ENCODE measurements around the gene KLB.
"Not testable (repeated sequence)": the region's sequence is repeated elsewhere in the genome, so short reads cannot be mapped to it uniquely, and the experiment has no call there.

Gene KLB

DNA sequence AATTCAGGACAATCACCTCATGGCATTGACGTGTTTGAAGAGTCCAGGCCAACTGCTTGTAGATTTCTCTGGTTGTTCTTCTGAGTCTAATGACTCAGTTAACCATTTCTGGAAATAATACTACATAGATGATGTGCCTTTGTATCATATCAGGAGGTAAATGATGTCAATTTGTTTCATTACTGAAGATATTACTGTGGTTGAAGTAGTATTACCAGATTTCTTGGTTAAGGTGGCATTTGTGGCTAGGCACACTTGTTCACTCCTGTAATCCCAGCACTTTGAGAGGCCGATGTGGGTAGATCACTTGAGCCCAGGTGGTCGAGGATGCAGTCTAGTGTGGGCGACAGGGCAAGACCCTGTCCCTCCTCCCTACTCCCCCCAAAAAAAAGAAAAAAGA, 36.3 kb downstream of the KLB start:
- peaks cover 21% of the 10 kb centered on the region for H3K4me1 Mint-ChIP-seq (ENCODE audit: low read depth)
- DNase-seq, result no peak
- H3K36me3 Mint-ChIP-seq (ENCODE audit: low read depth), result peaks cover 6% of the 10 kb centered on the region
- H3K27me3 Mint-ChIP-seq, result peaks cover 11% of the 10 kb centered on the region
- H3K4me3 Mint-ChIP-seq, result no peak overlapping the region
- peak overlapping the region; percentile 66 for H3K27ac Mint-ChIP-seq
- H3K9me3 Mint-ChIP-seq, result no peaks in the 10 kb centered on the region

DNA sequence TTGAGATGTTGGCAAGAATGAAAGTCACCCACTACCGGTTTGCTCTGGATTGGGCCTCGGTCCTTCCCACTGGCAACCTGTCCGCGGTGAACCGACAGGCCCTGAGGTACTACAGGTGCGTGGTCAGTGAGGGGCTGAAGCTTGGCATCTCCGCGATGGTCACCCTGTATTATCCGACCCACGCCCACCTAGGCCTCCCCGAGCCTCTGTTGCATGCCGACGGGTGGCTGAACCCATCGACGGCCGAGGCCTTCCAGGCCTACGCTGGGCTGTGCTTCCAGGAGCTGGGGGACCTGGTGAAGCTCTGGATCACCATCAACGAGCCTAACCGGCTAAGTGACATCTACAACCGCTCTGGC, 39.7 kb downstream of the KLB start:
- H3K4me1 Mint-ChIP-seq (ENCODE audit: low read depth), result peaks cover 42% of the 10 kb centered on the region

DNA sequence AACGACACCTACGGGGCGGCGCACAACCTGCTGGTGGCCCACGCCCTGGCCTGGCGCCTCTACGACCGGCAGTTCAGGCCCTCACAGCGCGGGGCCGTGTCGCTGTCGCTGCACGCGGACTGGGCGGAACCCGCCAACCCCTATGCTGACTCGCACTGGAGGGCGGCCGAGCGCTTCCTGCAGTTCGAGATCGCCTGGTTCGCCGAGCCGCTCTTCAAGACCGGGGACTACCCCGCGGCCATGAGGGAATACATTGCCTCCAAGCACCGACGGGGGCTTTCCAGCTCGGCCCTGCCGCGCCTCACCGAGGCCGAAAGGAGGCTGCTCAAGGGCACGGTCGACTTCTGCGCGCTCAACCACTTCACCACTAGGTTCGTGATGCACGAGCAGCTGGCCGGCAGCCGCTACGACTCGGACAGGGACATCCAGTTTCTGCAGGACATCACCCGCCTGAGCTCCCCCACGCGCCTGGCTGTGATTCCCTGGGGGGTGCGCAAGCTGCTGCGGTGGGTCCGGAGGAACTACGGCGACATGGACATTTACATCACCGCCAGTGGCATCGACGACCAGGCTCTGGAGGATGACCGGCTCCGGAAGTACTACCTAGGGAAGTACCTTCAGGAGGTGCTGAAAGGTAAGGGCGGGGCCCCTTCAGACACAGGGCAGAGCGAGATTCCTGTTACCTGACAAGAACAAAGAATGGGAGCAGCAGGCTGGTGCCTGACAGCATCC, 40.3 kb downstream of the KLB start:
- Mint-ChIP-seq H3K36me3 (ENCODE audit: low read depth) (peaks cover 43% of the 10 kb centered on the region), H3K4me1 (ENCODE audit: low read depth) (peaks cover 45% of the 10 kb centered on the region), H3K27me3 (peaks cover 7% of the 10 kb centered on the region), H3K27ac (peak overlapping the region; percentile 71), H3K4me3 (peak overlapping the region; percentile 61), H3K9me3 (no peaks in the 10 kb centered on the region)
- peak; percentile 69 for DNase-seq

More for the DNA sequence above, 39.7 kb downstream of the KLB start:
- Mint-ChIP-seq H3K9me3 (no peaks in the 10 kb centered on the region), H3K27ac (peak overlapping the region; percentile 37), H3K27me3 (peaks cover 7% of the 10 kb centered on the region), H3K4me3 (no peak overlapping the region), H3K36me3 (ENCODE audit: low read depth) (peaks cover 37% of the 10 kb centered on the region)
- DNase-seq, result no peak

DNA sequence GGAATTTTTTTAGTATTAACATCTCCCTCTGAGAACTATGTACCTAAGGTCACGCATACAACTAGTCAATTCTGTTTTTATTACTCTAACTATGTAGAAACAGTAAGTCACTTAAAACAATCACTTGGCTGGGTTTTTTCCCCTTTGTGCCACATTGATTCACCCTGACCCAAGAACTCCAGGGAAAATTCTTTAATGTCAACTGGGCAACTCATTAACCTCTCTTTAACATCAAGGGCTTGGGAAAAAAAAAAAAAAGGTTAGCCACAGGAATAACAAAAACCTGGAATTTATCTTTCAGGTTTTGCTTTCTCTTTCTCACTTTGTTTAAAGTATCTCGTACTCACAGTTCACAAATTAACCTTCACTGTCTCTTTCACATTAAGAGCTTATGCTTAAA, 43.9 kb downstream of the KLB start:
- peak overlapping the region; percentile 78 for H3K27ac Mint-ChIP-seq
- H3K4me3 Mint-ChIP-seq, result no peak overlapping the region
- DNase-seq, result no peak
- peaks cover 4% of the 10 kb centered on the region for H3K27me3 Mint-ChIP-seq
- H3K9me3 Mint-ChIP-seq, result no peaks in the 10 kb centered on the region
- H3K4me1 Mint-ChIP-seq (ENCODE audit: low read depth), result peaks cover 66% of the 10 kb centered on the region
- H3K36me3 Mint-ChIP-seq (ENCODE audit: low read depth), result peaks cover 79% of the 10 kb centered on the region

DNA sequence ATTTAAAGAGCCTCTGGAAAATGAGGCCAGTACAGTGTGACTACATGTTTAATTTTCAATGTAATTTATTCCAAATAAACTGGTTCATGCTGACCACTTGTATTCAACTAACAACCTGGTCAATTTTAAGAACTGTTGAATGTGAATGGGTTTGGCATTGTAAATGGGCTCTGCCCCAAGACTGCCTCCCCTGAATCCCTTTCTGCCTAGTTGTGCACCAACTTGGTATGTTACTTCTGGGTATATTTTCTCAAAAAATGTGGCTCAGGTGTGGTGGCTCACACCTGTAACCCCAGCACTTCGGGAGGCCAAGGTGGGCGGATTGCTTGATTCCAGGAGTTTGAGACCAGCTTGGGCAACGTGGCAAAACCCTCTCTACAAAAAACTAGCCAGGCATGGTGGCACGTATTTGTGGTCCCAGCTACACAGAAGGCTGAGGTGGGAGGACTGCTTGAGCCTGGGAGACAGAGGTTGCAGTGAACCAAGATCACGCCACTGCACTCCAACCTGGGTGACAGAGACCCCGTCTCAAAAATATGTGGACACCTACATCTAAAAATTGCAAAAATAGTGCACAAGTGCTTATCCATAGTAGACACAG, 44.8 kb downstream of the KLB start:
- H3K36me3 Mint-ChIP-seq (ENCODE audit: low read depth), result peaks cover 88% of the 10 kb centered on the region
- DNase-seq, result peak; percentile 41
- H3K4me1 Mint-ChIP-seq (ENCODE audit: low read depth), result peaks cover 73% of the 10 kb centered on the region
- H3K27me3 Mint-ChIP-seq, result no peaks in the 10 kb centered on the region
- H3K27ac Mint-ChIP-seq, result peak overlapping the region; percentile 78
- H3K4me3 Mint-ChIP-seq, result no peak overlapping the region
- no peaks in the 10 kb centered on the region for H3K9me3 Mint-ChIP-seq

DNA sequence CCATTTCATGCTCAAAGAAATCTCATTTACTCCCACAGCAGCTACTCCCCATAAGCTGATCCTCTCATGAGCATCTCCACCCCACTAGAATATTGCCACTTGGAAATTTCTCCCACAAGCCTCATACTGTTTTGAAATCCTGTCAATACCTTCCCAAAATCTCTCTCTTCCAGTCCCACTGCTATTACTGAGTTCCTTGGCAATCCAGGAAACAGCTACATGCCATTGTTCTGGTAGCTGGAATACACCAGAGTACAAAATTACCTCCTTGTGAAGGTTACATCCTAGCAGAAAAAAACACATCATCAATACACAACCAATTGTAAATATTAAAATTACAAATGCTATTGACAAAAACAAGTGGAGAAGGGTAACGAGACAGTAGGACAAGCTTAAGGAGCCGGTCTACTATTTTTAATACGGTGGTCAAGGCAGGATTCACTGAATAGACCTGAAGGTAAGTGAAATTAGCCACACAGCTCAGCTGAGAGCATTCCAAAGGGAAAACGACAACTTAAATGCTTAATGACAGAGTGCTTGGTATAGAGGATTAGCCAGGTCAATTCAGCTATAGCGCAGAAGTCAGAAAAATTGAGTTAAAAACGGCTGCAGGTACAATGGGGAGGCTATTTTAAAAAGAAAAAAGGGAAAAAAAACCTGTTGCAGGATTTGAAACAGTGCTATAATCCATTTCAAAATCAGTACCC, 45.6 kb downstream of the KLB start:
- peaks cover 93% of the 10 kb centered on the region for H3K36me3 Mint-ChIP-seq (ENCODE audit: low read depth)

DNA sequence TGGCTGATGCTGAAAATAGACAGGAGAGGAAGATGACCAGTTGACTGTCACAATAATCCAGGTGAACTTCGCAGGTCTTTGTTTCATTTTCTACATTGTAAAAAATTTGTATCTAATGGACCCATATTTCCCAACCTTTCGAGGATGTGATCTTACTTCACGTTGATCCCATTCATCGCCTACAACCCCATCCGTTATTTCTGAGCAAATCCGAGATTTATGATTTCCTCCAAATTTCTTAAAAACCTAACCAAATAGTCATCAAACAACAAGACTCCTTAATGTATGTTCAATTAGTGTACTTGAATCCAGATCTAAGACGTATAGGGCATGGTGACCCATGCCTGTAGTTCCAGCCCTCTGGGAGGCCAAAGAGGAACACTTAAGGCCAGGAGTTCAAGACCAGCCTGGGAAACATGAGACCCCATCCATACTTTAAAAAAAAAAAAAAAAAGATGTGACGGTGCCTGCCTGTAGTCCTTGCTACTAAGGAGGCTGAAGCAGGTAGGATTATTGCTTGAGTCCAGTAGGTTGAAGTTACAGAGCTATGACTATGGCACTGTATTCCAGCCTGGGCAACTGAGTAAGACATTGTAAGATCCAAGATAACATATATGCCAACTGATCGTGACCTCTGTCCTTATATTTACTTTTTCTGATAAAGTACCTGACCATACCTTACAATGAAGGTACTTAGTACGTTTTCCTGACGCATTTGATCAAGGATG, 46.3 kb downstream of the KLB start:
- Mint-ChIP-seq H3K27me3 (no peaks in the 10 kb centered on the region), H3K4me3 (peak overlapping the region; percentile 44), H3K9me3 (no peaks in the 10 kb centered on the region), H3K27ac (peak overlapping the region; percentile 100), H3K4me1 (ENCODE audit: low read depth) (peaks cover 67% of the 10 kb centered on the region), H3K36me3 (ENCODE audit: low read depth) (peaks cover 96% of the 10 kb centered on the region)
- no peak for DNase-seq

More for the DNA sequence above, 45.6 kb downstream of the KLB start:
- Mint-ChIP-seq H3K9me3 (no peaks in the 10 kb centered on the region), H3K27ac (peak overlapping the region; percentile 78), H3K4me1 (ENCODE audit: low read depth) (peaks cover 73% of the 10 kb centered on the region), H3K27me3 (no peaks in the 10 kb centered on the region), H3K4me3 (peak overlapping the region; percentile 9)
- no peak for DNase-seq

DNA sequence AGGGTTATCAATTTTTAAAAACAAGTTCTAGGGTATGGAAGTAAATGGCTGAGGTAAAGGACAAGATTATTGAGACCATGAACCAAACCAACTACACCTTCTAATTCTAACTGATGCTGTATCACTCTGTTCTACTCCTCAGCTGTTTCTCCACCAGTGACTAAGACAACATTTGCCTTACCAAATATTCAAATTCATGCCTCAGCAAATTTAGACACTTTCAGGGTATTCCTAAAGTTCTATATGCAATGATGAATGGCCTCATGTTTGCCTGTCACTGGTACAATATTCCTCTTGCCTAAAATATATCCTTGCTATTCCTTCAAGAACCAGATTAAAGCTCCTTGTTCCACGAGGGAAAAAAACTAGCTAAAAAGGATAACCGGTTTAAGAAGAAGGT, 47.0 kb downstream of the KLB start:
- Mint-ChIP-seq H3K27me3 (no peaks in the 10 kb centered on the region), H3K27ac (peak overlapping the region; percentile 100), H3K4me3 (peak overlapping the region; percentile 99), H3K4me1 (ENCODE audit: low read depth) (peaks cover 60% of the 10 kb centered on the region), H3K9me3 (no peaks in the 10 kb centered on the region), H3K36me3 (ENCODE audit: low read depth) (peaks cover 98% of the 10 kb centered on the region)
- DNase-seq, result no peak

DNA sequence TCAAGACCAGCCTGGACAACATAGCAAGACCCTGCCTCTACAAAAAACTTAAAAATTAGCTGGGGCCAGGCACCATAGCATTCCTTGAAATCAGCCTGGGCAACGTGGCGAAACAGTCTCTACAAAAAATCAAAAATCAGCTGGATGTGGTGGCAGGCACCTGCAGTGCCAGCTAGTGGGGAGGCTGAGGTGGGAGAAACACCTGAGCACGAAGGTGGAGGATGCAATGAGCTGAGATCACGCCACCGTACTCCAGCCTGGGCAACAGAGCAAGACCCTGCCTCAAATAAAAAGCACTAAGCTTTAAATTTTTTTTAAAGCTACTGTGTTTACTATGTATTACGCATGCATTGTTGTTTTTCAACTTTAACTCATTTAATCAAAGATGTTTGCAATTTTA, 48.8 kb downstream of the KLB start:
- DNase-seq, result no peak
- peak overlapping the region; percentile 99 for H3K4me3 Mint-ChIP-seq
- H3K27me3 Mint-ChIP-seq, result no peaks in the 10 kb centered on the region
- H3K27ac Mint-ChIP-seq, result peak overlapping the region; percentile 100
- no peaks in the 10 kb centered on the region for H3K9me3 Mint-ChIP-seq
- peaks cover 58% of the 10 kb centered on the region for H3K4me1 Mint-ChIP-seq (ENCODE audit: low read depth)
- H3K36me3 Mint-ChIP-seq (ENCODE audit: low read depth), result peaks cover 95% of the 10 kb centered on the region

DNA sequence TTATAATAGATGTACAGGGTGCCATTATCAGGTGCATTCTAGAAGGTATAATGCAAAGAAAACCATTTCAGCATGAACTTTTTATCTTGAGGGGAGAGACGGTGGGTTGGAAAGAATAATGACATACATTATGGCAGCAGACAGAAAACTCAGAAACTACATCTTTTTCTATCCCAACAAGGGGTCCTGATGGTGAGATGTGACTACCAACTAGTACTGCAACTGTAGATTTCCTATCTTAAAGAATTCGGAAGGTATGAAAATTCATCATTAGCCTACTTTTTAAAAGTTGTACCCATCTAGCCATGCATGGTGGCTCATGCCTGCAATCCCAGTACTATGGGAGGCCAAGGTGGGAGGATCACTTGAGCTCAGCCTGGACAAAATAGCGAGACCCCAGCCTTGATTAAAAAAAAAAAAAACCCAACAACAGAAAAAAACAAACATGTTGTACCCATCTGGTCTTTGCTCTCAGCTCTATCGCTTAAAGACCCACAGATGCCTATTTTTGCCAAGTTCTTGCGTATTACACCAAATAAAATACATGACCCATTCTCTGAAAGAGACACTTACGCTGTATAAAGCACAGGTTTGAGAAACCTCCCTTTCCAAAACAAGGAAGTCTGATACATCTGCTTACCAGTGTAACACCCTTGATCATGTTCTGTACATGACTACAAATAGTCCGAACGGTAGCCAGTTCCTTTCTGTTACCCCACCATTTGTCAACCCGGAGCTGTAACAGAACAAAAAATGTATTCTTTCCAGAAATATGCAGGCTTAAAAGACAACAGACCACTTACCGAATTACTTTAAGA, 50.4 kb downstream of the KLB start:
- H3K4me1 Mint-ChIP-seq (ENCODE audit: low read depth), result peaks cover 58% of the 10 kb centered on the region
- no peaks in the 10 kb centered on the region for H3K9me3 Mint-ChIP-seq
- no peak for DNase-seq
- peak overlapping the region; percentile 100 for H3K27ac Mint-ChIP-seq
- H3K27me3 Mint-ChIP-seq, result no peaks in the 10 kb centered on the region
- peaks cover 90% of the 10 kb centered on the region for H3K36me3 Mint-ChIP-seq (ENCODE audit: low read depth)
- H3K4me3 Mint-ChIP-seq, result peak overlapping the region; percentile 99

DNA sequence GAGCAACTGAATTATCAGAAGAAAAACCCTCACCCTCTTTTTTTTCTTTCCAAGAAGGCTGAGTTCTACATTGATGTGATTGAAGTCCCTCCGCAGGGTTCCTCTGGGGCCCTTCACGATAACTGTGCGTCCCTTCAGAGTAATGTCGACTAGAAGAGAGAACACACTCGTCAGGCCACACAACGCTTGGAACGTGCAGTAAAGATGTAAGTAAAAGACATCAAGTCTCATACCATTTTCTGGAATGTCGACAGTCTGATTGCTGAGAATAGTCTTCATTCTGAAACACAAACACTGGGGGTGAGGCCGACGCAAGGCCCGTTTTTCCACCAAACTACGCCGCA, 51.4 kb downstream of the KLB start:
- Mint-ChIP-seq H3K4me1 (ENCODE audit: low read depth) (peaks cover 49% of the 10 kb centered on the region), H3K36me3 (ENCODE audit: low read depth) (peaks cover 88% of the 10 kb centered on the region), H3K4me3 (peak overlapping the region; percentile 99), H3K27ac (peak overlapping the region; percentile 100)
- not testable (repeated sequence) for H3K9me3 Mint-ChIP-seq, DNase-seq, H3K27me3 Mint-ChIP-seq

DNA sequence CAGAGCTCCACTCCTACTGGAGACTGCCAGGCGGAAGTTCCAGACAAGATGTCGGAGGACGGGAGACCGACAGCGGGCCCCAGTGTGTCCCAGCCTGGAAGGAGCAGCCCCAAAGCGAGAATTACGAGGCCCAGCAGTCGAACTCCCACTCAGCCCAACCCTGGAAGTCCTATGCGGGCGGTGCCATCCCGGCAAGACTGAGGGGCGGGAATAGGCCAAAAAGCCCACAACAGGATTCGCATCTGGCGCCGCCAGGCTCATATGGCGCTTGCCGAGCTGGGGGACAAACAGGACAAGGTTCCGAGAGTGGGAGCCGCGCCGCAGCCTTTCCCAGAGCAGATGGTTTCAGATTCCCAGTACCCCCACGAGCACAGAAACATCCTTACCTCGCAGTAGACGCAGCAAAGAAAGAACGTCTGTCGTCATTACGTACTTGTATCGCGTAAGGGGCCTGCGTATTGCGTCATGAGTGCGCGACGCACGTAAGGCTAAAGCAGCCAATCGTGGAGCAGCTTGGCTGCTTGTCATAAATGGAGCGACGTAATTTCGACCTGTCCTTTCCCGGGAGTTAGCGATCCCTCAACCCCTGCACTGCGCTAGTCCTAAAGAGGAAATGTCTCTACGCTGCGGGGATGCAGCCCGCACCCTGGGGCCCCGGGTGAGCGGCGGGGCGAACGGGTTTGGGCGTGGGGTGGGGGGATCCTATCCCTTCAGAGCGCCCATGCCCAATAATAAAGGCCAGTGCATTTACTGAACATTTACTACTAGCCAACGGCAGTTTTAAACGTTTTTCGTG, 52.0 kb downstream of the KLB start, which contains the start of the genes LIAS and RPL9:
TSS of gene LIAS (plus strand) at position 552 of the 796 bp plus-strand sequence. CDS start at position 614, 62 bp downstream.
TSS of gene RPL9 (minus strand) at position 418 of the 796 bp plus-strand sequence. CDS start 483 bp downstream, outside the sequence.
- H3K27ac Mint-ChIP-seq, result peak within 1 kb of the TSS; percentile 100
- no peaks in the 10 kb centered on the region for H3K27me3 Mint-ChIP-seq
- DNase-seq, result peak; percentile 95
- peaks cover 88% of the 10 kb centered on the region for H3K36me3 Mint-ChIP-seq (ENCODE audit: low read depth)
- peak within 1 kb of the TSS; percentile 99 for H3K4me3 Mint-ChIP-seq
- no peaks in the 10 kb centered on the region for H3K9me3 Mint-ChIP-seq
- peaks cover 48% of the 10 kb centered on the region for H3K4me1 Mint-ChIP-seq (ENCODE audit: low read depth)

DNA sequence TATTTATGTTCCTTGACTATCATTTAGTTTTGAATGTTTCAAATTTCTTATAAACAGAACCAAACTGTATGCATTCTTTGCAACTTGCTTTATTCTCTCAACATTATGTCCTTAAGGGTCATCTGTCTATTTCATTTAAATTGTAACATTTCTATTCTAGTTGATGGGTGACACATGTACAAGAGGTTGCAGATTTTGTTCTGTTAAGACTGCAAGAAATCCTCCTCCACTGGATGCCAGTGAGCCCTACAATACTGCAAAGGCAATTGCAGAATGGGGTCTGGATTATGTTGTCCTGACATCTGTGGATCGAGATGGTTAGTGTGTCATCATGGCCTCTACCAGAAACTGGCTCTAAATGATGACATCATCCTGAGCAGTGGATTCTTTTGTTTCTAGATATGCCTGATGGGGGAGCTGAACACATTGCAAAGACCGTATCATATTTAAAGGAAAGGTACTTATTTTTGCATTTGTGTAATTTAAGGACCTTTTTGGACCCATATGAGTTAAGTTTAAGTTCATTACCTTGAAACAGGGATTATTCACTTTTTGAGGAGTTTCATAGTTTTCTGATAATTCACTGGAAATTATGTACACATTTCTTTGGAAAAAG, 58.3 kb downstream of the KLB start:
- peak overlapping the region; percentile 58 for H3K27ac Mint-ChIP-seq
- no peaks in the 10 kb centered on the region for H3K9me3 Mint-ChIP-seq
- H3K4me3 Mint-ChIP-seq, result no peak overlapping the region
- no peaks in the 10 kb centered on the region for H3K27me3 Mint-ChIP-seq
- no peak for DNase-seq
- peaks cover 38% of the 10 kb centered on the region for H3K4me1 Mint-ChIP-seq (ENCODE audit: low read depth)
- H3K36me3 Mint-ChIP-seq (ENCODE audit: low read depth), result peaks cover 81% of the 10 kb centered on the region
